Measurements from ENCODE around the gene SORL1.

DNA sequence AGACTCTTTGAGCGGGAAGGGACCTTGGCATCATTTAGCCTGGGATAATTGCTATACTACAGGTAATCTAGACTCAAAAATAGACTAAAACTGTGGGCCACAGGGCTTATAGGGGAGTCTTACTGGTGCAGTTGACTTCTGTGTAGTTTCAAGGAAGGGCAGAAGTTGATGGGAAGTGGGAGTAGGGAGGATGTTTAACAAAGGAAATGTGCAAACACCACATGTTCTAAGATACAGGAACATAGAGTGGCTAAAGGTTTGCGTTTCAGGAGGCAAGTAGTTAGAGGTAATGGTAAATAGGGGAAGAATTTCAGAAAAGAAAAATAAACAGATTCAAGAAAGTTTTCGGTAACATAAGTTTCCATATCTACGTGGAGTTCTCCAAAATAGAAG is 14.4 kb upstream of the SORL1 start:
- TF ChIP-seq POLR2A (IDR thresholded peaks at IDR 0.05; ENCODE audit: extremely low read depth, insufficient read length) (no peak), MYC (IDR thresholded peaks at IDR 0.05; ENCODE audit: low read depth, low read length) (peak; percentile 69)
- TF ChIP-seq, protein P1, sequence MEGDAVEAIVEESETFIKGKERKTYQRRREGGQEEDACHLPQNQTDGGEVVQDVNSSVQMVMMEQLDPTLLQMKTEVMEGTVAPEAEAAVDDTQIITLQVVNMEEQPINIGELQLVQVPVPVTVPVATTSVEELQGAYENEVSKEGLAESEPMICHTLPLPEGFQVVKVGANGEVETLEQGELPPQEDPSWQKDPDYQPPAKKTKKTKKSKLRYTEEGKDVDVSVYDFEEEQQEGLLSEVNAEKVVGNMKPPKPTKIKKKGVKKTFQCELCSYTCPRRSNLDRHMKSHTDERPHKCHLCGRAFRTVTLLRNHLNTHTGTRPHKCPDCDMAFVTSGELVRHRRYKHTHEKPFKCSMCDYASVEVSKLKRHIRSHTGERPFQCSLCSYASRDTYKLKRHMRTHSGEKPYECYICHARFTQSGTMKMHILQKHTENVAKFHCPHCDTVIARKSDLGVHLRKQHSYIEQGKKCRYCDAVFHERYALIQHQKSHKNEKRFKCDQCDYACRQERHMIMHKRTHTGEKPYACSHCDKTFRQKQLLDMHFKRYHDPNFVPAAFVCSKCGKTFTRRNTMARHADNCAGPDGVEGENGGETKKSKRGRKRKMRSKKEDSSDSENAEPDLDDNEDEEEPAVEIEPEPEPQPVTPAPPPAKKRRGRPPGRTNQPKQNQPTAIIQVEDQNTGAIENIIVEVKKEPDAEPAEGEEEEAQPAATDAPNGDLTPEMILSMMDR (IDR thresholded peaks at IDR 0.05; ENCODE audit: low read depth, low read length) = no peak
- TF ChIP-seq, protein P2, sequence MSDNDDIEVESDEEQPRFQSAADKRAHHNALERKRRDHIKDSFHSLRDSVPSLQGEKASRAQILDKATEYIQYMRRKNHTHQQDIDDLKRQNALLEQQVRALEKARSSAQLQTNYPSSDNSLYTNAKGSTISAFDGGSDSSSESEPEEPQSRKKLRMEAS (IDR thresholded peaks at IDR 0.05; ENCODE audit: low read depth, low read length) = peak; percentile 53; the same call in 1 of the 2 replicates
